ENCODE data around the gene NEU4.

Gene NEU4

GRCh38 chr2:241809383-241810306, 652 bp downstream of the NEU4 start:
- H3K4me1 ChIP-seq (ENCODE audit: control insufficient read depth in 5 of 5, insufficient read depth in 5 of 5, low read length in 5 of 5) = peaks cover 0 to 30% (median 12%) of the 10 kb centered on the region in 5 donors
- no peaks in the 10 kb centered on the region for H3K9me3 ChIP-seq (ENCODE audit: control insufficient read depth in 5 of 5, low read length in 5 of 5)
- no peak overlapping the region for H3K27ac ChIP-seq (ENCODE audit: low read depth, low read length)
- peaks cover 3 to 7% (median 5%) of the 10 kb centered on the region in 5 donors for H3K27me3 ChIP-seq (ENCODE audit: control insufficient read depth in 5 of 5, insufficient read depth in 4 of 5, low read length in 5 of 5)
- H3K36me3 ChIP-seq (ENCODE audit: control insufficient read depth in 5 of 5, insufficient read depth in 5 of 5, low read length in 5 of 5) = no peaks in the 10 kb centered on the region
- H3K4me3 ChIP-seq (ENCODE audit: low read depth in 1 of 5, low read length in 5 of 5) = no peak overlapping the region
- no peak overlapping the region for H3K9ac ChIP-seq (ENCODE audit: low read length in 5 of 5)

- no peak overlapping the region for H3K27ac ChIP-seq (ENCODE audit: low read depth, low read length)
- no peaks in the 10 kb centered on the region for H3K36me3 ChIP-seq (ENCODE audit: control insufficient read depth in 5 of 5, insufficient read depth in 5 of 5, low read length in 5 of 5)
- H3K9me3 ChIP-seq (ENCODE audit: control insufficient read depth in 5 of 5, low read length in 5 of 5) = no peaks in the 10 kb centered on the region
- peaks cover 0 to 27% (median 12%) of the 10 kb centered on the region in 5 donors for H3K4me1 ChIP-seq (ENCODE audit: control insufficient read depth in 5 of 5, insufficient read depth in 5 of 5, low read length in 5 of 5)
- no peak overlapping the region for H3K9ac ChIP-seq (ENCODE audit: low read length in 5 of 5)
- peaks cover 0 to 3% (median 2%) of the 10 kb centered on the region in 5 donors for H3K27me3 ChIP-seq (ENCODE audit: control insufficient read depth in 5 of 5, insufficient read depth in 4 of 5, low read length in 5 of 5)
- no peak overlapping the region for H3K4me3 ChIP-seq (ENCODE audit: low read depth in 1 of 5, low read length in 5 of 5)
These were observed 1.6 kb downstream of the NEU4 start for GRCh38 chr2:241810307-241811200.

- Histone ChIP-seq H3K4me1 (ENCODE audit: control insufficient read depth in 5 of 5, insufficient read depth in 5 of 5, low read length in 5 of 5) (peaks cover 0 to 27% (median 12%) of the 10 kb centered on the region in 5 donors), H3K27ac (ENCODE audit: low read depth, low read length) (no peak overlapping the region), H3K4me3 (ENCODE audit: low read depth in 1 of 5, low read length in 5 of 5) (no peak overlapping the region), H3K27me3 (ENCODE audit: control insufficient read depth in 5 of 5, insufficient read depth in 4 of 5, low read length in 5 of 5) (peaks cover 0 to 10% (median 2%) of the 10 kb centered on the region in 5 donors), H3K9me3 (ENCODE audit: control insufficient read depth in 5 of 5, low read length in 5 of 5) (no peaks in the 10 kb centered on the region), H3K36me3 (ENCODE audit: control insufficient read depth in 5 of 5, insufficient read depth in 5 of 5, low read length in 5 of 5) (no peaks in the 10 kb centered on the region), H3K9ac (ENCODE audit: low read length in 5 of 5) (no peak overlapping the region)
These were observed 2.4 kb downstream of the NEU4 start for GRCh38 chr2:241811201-241811951.

- Histone ChIP-seq H3K27ac (ENCODE audit: low read depth, low read length) (no peak overlapping the region), H3K4me1 (ENCODE audit: control insufficient read depth in 5 of 5, insufficient read depth in 5 of 5, low read length in 5 of 5) (peaks cover 0 to 28% (median 12%) of the 10 kb centered on the region in 5 donors), H3K27me3 (ENCODE audit: control insufficient read depth in 5 of 5, insufficient read depth in 4 of 5, low read length in 5 of 5) (peaks cover 0 to 11% (median 2%) of the 10 kb centered on the region in 5 donors), H3K9me3 (ENCODE audit: control insufficient read depth in 5 of 5, low read length in 5 of 5) (no peaks in the 10 kb centered on the region), H3K4me3 (ENCODE audit: low read depth in 1 of 5, low read length in 5 of 5) (no peak overlapping the region), H3K36me3 (ENCODE audit: control insufficient read depth in 5 of 5, insufficient read depth in 5 of 5, low read length in 5 of 5) (no peaks in the 10 kb centered on the region), H3K9ac (ENCODE audit: low read length in 5 of 5) (no peak overlapping the region)
These were observed 3.1 kb downstream of the NEU4 start for GRCh38 chr2:241811952-241812729.

GRCh38 chr2:241812730-241813643, 4.0 kb downstream of the NEU4 start:
- no peak overlapping the region for H3K27ac ChIP-seq (ENCODE audit: low read depth, low read length)

GRCh38 chr2:241813644-241814392, 4.8 kb downstream of the NEU4 start:
- no peaks in the 10 kb centered on the region for H3K9me3 ChIP-seq (ENCODE audit: control insufficient read depth in 5 of 5, low read length in 5 of 5)
- peaks cover 0 to 11% (median 2%) of the 10 kb centered on the region in 5 donors for H3K27me3 ChIP-seq (ENCODE audit: control insufficient read depth in 5 of 5, insufficient read depth in 4 of 5, low read length in 5 of 5)

More at GRCh38 chr2:241812730-241813643, 4.0 kb downstream of the NEU4 start:
- Histone ChIP-seq H3K27me3 (ENCODE audit: control insufficient read depth in 5 of 5, insufficient read depth in 4 of 5, low read length in 5 of 5) (peaks cover 0 to 11% (median 2%) of the 10 kb centered on the region in 5 donors), H3K9ac (ENCODE audit: low read length in 5 of 5) (no peak overlapping the region), H3K9me3 (ENCODE audit: control insufficient read depth in 5 of 5, low read length in 5 of 5) (no peaks in the 10 kb centered on the region), H3K4me1 (ENCODE audit: control insufficient read depth in 5 of 5, insufficient read depth in 5 of 5, low read length in 5 of 5) (peaks cover 0 to 33% (median 16%) of the 10 kb centered on the region in 5 donors), H3K4me3 (ENCODE audit: low read depth in 1 of 5, low read length in 5 of 5) (no peak overlapping the region), H3K36me3 (ENCODE audit: control insufficient read depth in 5 of 5, insufficient read depth in 5 of 5, low read length in 5 of 5) (no peaks in the 10 kb centered on the region)

GRCh38 chr2:241814393-241814642, 5.3 kb downstream of the NEU4 start:
- H3K9me3 ChIP-seq (ENCODE audit: control insufficient read depth in 5 of 5, low read length in 5 of 5) = no peaks in the 10 kb centered on the region
- H3K27me3 ChIP-seq (ENCODE audit: control insufficient read depth in 5 of 5, insufficient read depth in 4 of 5, low read length in 5 of 5) = peaks cover 0 to 11% (median 0%) of the 10 kb centered on the region in 5 donors
- H3K4me3 ChIP-seq (ENCODE audit: low read depth in 1 of 5, low read length in 5 of 5) = no peak overlapping the region
- H3K36me3 ChIP-seq (ENCODE audit: control insufficient read depth in 5 of 5, insufficient read depth in 5 of 5, low read length in 5 of 5) = no peaks in the 10 kb centered on the region
- H3K4me1 ChIP-seq (ENCODE audit: control insufficient read depth in 5 of 5, insufficient read depth in 5 of 5, low read length in 5 of 5) = peaks cover 0 to 36% (median 19%) of the 10 kb centered on the region in 5 donors
- H3K27ac ChIP-seq (ENCODE audit: low read depth, low read length) = no peak overlapping the region
- no peak overlapping the region for H3K9ac ChIP-seq (ENCODE audit: low read length in 5 of 5)

More at GRCh38 chr2:241813644-241814392, 4.8 kb downstream of the NEU4 start:
- Histone ChIP-seq H3K36me3 (ENCODE audit: control insufficient read depth in 5 of 5, insufficient read depth in 5 of 5, low read length in 5 of 5) (no peaks in the 10 kb centered on the region), H3K4me3 (ENCODE audit: low read depth in 1 of 5, low read length in 5 of 5) (no peak overlapping the region), H3K4me1 (ENCODE audit: control insufficient read depth in 5 of 5, insufficient read depth in 5 of 5, low read length in 5 of 5) (peaks cover 0 to 36% (median 19%) of the 10 kb centered on the region in 5 donors), H3K27ac (ENCODE audit: low read depth, low read length) (no peak overlapping the region), H3K9ac (ENCODE audit: low read length in 5 of 5) (no peak overlapping the region)

Measured in subcutaneous abdominal adipose tissue (tissue), 5 donors.